ENCODE data around the gene MYO5B. TPM values are rescaled to one million over a fixed set of nuclear protein-coding genes. Genes with fewer than 3 reads are reported as not detected.

The MYO5B gene
- total RNA-seq, 1 donor from 2014 or later = 1.8 TPM

DNA sequence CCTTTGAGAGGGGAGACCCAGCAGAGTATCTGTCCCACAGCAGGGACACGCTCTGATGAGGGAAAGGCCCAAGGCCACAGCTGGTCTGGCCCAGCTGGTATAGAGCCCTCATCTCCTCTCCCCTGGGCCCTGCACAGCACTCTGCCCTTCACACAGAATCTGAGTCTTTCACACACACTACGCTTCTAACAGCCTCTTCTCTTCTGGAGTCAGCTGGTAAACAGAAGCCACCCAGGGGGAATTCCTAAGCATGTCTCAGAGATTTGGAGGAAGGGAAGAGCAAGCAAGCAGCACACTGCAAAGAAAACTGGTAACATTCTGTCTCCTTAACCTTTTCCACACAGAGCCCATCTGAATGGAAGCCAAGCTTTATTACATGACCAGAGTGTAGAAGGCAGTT, 260.5 kb downstream of the MYO5B start:
- no peak for DNase-seq (ENCODE audit: extremely low read depth, low read depth, low spot score)

DNA sequence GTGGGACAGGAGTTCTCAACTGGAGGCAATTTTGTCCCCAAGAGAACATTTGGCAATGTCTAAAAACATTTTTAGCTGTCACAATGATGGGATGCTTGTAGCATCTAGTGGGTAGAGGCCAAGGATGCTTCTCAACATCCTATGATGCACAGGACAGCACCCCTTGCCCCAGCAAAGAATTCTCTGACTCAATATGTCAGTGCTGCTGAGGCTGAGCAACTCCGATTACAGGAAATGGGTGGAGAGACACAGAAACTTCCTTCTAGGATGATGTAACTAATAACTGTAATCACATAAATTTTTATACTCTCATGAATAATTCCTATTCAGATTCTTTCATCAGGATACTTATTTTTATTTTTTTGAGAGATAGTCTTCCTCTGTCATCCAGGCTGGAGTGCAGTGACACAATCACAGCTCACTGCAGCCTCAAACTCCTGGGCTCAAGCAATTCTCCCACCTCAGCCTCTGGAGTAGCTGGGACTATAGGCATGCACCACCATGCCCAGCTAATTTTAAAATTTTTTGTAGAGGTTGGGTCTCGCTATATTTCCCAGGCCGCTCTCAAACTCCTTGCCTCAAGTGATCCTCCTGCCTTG, 261.3 kb downstream of the MYO5B start:
- no peak for DNase-seq (ENCODE audit: extremely low read depth, low read depth, low spot score)

DNA sequence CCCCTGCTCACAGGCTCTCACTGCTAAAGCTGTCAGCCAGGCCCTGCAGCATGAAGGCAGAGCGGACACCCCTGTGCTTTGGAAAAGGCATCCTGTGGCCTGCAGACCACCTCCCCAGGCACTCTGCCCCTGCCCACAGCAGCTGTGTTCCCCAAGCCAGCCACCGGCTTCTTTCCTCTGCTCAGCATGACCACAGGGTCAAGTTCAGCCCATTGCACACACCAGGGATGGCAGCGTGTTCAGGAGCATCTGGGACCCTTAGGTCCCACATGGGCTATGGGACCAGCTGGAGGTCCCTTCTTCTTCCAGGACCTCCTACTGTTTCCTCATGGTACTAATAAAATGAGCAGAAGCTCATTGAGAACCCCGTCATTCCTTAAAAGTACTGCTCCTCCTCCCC, 263.2 kb downstream of the MYO5B start:
- DNase-seq (ENCODE audit: extremely low read depth, low read depth, low spot score) = no peak

DNA sequence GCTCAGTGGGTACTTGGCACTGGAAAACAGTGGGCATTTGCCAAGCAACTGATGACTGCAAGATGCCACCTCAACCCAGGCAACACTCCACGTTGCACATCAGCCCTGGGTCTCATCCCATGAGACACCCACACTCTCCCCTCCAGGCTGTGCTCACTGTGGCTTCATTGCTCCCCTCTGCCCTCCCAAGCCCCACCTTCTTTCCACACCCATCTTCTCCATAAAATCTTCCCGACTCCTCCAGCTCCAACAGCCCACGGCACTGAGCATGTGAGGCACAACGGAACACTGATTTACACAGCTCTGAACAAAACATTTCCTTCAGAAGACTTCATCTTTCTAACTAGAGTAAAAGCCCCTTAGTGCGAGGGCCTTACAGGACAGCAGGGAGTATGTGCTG, 263.8 kb downstream of the MYO5B start:
- DNase-seq (ENCODE audit: extremely low read depth, low read depth, low spot score) = no peak

DNA sequence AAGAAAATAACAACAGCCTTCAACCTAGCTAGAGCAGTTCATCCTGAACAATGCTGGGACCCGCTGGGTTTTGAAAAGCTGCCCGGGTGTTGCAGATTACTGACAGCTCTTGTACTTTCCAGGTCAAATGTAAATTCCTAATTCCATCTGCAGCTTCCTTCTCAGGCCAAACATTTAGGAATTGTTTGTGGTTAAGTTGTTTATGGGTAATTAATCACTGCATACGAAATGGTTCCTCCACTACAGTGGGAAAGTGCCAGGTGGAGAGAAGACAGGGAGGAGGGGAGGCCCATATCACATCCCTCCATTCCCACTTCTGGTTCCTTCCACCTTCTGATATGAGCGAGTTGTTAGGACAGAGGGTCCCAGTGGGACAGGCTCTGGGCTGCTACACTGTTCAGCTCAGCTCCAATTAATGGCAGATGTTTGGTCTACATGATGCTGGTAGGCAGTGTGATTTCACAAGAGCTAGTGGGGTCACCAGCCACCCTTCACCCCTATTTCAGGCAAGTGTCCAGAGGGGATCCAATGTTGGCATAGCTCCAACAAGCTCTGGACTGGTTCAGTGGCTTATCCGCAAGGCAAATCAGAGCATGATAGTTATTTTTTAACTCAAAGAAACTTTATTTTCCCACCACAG, 268.7 kb downstream of the MYO5B start:
- no peak for DNase-seq (ENCODE audit: extremely low read depth, low read depth, low spot score)

DNA sequence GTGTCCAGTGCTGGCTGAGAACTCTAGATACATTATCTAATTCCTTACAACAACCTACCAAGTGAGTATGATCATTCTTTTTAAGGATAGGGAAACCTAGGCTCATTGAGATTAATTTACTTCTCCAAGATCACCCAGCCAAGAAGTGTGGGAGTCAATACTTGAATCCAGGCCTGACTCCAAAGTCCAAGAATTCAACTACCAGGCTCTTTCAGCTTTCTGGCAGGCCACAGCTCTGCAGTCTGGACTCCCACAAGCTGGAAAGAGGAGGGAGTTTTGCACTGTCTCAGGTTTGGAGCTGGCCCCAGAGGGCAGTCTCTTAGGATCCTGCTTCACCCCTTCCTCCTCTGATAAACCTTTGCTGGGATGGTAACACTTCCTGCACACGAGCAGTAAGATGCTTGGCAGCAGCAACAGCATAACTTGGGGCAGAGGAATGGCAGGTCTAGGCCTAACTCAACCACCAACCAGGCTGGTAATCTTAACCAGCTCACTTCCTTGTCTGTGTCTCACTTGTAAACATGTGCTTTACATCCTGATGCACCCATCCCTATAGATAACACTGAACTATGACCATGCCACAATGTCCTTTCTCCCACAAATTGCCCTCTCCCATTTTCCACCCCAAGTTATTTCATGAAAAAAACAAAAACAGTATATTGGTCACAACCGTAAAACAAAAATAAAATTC, 270.5 kb downstream of the MYO5B start:
- DNase-seq (ENCODE audit: extremely low read depth, low read depth, low spot score) = no peak

DNA sequence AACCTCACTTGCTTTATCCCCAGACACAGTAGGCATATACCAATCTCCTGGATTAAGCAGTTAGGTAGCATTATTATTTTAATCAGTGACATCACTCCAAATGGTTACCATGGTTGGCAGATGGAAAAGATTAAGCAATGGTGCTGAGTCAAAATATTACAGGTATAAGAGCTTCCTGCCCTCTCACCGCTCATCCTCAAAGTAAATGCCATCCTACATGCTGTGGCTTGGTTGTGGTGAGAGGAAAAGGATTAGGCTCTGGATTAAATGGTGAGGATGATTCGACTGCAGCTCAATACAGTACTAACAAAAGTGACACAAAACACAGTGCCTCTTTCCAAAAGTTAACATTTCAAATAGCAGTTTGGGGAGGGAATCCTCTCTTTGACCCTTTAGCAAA, 272.7 kb downstream of the MYO5B start:
- DNase-seq (ENCODE audit: extremely low read depth, low read depth, low spot score) = no peak

DNA sequence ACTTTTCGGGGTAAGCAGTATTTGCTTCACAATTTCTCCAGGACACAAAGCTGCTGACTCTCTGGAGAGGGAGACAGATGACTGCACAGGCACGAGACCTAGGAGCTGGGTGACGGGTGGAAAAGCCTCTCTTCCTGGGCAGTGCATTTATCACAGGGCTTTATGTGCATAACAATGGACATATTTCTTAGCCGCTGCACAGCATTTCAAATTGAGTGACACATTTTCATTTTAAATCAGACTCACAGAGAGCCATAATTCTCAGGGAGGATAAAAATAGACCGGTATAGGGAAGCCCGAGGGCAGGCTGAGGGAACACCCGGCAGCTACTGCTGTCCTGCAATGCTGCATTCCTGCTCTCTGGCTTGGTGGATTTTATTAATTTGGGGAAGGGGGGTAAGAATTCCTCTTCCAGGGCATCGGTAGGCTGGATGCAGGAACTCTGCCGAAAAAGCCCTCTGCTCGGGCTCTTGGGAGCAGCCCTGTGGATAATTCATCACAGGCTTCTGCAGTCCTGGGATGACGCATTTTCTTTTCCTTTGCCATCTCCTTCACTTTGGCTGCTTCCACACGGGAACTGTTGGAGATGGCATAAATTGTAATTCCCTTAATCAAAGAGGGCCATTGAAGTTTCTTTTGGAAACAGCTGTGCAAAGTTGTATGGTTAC, 273.5 kb downstream of the MYO5B start:
- DNase-seq (ENCODE audit: extremely low read depth, low read depth, low spot score) = no peak

DNA sequence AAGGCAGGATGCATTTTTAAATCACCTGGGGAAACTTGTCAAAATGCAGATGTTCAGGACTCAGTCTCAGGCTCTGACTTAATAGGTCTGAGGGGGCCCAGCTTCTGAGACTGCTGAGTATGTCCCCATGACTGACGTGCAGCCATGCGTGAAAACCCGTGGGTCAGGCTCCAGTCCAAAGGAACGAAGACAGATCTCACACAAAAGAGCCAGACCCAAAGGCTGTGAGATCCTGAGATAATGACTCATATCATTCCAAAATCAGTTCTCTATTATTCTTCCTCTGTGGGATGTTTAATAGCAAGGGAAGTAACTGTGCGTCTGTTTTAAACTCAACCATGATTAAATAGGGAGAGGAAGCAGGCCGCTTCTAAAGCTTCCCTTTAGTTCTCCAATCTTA, 274.2 kb downstream of the MYO5B start:
- no peak for DNase-seq (ENCODE audit: extremely low read depth, low read depth, low spot score)

DNA sequence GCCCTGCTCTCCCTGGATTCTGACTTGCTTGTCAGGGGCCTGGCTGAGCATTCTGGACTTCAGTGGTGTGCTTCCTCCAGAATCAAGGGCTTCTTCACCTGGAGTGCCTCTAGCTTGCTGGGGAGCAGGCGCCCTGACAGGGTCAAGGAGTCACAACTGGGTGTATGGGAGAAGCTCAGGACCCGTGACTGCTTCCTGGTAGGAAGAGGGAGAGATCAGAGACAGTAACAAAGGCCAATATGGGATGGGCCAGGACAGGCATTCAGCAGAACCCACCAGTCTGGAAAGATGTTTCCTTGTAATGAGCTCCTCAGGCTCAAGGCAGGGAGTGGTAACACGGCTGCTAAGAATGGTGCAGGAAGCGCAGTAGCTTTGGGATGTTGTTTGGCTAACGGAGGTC, 277.2 kb downstream of the MYO5B start:
- no peak for DNase-seq (ENCODE audit: extremely low read depth, low read depth, low spot score)

DNA sequence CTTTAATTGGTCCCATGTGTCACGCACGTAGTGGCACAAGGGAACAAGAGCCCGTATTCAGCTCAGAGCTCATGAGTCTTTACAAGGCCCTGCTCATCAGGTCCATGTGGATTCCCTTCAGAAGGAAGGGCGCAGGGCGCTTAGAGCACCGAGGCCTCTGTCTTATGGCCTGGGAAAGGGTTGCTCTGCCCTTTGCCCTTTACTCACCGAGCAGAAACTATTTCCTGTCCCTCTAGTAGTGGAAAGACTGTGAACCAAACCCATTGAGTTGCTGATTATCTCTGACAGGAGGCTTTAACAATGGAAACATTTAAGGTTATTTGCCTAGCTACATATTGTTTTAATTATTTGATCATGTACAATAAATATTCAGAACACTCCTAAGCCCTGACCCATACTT, 279.6 kb downstream of the MYO5B start:
- no peak for DNase-seq (ENCODE audit: extremely low read depth, low read depth, low spot score)

DNA sequence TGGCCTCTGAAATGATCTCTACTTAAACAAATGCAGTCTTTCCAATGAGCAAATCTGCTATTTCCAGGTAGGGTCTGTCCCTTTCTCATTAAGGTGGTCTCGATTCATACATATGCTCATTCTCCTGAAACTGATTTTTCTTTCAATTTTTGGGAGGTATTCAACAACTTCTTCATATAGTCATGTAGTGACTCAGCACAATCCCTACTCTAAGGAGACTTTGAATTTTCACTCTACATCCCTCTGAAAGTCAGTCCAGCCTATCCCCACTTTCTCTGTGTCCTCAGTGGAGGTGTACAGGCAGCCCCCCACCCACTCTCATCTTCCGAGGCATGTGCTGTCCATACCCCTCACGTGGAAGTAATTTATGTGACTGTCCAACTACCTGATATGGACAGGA, 281.7 kb downstream of the MYO5B start:
- no peak for DNase-seq (ENCODE audit: extremely low read depth, low read depth, low spot score)

DNA sequence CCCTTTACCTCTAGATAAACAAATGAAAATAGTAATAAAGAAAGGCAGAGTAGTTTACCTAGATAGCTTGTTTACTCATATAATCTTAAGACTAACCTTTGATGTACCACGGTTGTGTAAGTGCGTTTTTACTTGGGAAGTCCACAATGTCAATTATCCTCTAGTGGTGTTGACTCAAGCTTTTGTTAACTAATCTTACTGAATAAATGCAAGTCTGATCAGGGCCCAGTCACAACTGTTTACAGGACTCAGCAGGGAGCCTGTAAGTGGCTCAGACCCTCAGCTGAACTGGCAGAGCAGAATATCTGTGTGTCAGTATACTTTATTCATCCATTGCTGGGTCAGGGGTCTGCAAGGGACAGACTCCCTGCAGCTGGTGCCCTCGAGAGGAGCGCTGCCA, 283.5 kb downstream of the MYO5B start:
- DNase-seq (ENCODE audit: extremely low read depth, low read depth, low spot score) = no peak

DNA sequence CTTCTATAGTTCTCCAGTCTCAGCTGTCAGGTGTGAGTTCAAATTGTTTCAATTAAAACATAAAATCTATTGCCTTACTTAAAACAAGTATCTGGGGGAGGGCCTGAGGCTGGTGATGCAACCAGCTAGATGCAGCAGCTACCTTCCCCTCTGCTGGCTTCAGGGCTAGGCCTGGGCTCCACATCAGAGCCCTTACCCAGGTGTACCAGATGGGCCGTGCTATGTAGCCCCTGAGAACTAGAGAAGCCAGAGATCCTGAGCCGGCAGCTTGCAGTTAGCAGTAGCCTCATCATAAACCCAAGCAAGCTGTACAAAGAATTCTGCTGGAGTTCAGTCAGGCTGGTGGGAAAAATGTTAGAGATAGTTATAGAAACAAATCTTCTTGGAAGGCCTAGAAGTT, 284.0 kb downstream of the MYO5B start:
- DNase-seq (ENCODE audit: extremely low read depth, low read depth, low spot score) = no peak

DNA sequence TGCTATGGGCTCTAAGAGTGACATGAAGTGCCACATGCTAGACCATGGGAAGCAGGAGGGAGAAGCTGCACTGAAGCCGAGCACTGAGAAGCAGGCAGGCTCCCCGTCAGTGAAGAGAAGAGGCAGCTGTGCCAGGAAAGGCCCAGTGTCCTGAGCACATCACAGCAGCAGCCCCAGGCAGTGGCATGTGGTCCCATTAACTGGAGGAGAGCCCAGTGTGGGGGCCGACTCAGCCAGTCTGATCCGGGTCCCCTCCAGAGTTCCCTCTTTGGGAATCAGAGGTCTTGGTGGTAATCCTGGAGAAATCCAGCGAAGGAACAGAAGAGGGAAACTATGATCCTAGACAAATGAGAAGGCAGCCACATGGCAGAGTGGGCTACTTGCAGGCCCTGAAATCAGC, 284.9 kb downstream of the MYO5B start:
- DNase-seq (ENCODE audit: extremely low read depth, low read depth, low spot score) = no peak

DNA sequence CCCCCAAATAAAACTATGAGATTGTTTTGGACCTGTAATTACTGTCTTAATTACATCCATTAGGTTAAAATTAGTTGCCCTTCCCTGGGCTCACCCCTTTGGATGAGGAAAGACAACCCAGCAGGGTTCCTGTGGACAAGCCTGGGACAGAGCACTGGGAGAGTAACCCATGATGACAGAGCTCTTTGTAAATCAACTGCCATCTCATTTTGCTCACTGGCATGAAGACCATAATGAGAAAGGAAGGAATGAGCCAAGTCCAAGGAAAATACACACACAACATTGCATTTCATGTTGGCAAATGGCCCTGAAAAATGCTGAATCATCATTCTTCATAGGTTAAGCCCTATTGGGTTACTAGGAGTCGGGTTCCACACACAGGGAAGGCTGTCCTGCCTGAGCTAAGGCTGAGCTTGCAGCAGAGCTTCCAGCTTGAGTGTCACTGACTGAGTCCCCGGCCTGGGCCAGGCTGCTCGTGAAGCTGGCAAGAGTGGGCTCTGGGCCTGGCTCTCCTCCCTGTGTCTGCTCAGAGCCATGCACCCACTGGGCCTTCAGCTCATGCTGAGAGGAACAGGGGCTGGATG, 287.5 kb downstream of the MYO5B start:
- no peak for DNase-seq (ENCODE audit: extremely low read depth, low read depth, low spot score)

DNA sequence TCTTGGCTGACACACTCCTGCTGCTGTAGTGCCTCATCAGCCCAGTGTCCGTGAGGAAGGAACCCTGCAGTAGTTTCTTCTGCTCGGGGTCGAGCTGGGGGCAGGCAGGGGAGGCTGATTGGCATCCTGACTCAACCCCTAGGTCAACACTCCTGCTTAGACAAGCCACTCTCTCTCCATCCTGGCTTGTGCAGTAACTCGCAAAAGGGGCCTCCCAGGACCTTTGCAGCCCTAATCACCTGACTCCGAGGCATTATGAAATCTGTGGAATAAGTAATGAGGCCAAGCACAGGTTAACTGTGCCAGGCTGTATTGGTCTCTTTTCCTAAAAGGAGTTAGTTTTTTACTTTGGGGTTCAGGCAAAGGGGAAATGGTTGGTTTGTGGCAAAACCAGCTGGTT, 289.2 kb downstream of the MYO5B start:
- DNase-seq (ENCODE audit: extremely low read depth, low read depth, low spot score) = no peak

DNA sequence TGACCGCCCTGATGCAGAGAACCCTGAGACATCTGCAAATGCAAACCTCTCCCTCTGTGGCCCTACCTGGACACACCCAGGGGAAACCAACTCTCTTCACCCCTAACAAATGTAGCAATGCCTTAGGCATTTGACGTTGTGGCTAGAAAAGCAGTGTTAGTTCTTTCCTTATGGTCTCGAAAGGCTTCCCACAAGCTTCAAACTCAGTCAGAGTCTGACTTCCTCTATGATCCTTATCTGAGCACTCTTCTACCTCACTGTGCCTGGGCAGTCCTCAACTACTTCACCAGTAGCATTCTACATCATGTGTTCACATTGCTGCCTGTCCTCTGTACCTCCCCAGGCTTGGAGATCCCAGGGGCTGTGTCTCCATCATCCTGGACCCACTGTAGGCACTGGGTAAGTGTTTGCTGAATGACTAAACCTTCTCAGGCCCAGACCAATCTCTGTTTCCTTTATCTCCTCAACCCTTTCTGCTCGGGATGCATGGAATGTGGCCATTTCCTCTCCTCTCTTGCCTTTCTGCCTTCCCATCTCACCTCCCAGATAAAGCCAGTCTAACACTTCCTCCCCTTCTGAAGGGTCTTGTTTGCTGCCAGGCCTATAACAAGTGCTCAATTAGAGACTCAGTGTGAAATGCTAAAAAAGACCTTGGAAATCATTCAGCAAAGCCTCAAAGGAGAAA, 289.9 kb downstream of the MYO5B start:
- no peak for DNase-seq (ENCODE audit: extremely low read depth, low read depth, low spot score)

DNA sequence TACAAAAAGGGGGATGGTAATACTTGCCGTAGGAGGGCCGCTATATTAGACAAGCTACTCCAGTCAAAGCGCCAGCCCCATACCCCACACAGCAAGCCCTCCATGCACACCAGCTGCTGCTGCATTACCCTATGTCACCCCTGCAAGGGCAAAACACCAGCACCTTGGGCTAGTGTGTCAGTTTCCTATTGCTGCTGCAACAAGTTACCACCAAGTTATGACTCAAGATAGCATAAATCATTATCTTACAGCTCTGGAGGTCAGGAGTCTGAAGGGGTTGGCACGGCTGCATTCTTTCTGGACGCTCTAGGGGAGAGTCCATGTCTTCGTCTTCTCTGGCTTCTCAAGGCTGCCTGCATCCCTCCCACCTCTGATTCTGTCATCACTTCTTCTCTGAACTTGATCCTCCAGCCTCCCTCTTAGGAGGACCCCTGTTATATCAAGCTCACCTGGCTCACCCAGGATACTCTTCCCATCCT, 293.0 kb downstream of the MYO5B start:
- DNase-seq (ENCODE audit: extremely low read depth, low read depth, low spot score) = no peak

DNA sequence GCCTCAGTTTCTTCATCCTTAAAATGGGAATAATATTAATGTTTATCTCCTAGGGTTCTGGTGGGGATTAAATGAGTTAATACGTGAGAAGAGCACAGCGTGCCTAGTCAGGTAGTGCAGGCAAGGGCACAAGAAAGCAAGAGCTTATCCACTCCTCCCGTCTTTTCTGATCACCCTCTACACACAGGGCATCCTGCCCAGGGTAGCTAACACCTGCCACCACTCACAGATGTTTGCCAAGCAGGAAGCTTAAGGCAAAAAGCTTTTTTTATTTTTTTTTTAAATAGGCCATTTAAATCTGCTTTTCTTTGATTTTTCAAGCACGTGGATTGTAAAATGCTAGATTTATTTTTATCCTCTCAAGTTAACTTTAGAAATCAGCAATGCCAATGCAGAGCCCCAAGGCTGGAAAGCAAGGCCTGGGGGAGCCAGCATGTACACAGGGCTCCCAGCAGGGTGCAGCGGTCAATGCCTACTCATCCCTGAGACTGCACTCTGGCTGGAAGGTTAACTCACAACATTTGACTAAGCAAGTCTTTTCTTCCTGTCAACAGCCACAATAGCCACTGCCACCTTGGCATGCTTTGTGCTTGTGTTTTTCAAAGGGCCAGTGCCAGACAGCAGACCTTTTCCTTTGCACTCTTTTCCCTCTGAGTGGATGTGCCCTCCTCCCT, 295.2 kb downstream of the MYO5B start:
- DNase-seq (ENCODE audit: extremely low read depth, low read depth, low spot score) = no peak
